HepG2 (cell line): ENCODE data around the gene SNAPC4. TPM values are rescaled to one million over a fixed set of nuclear protein-coding genes. Genes with fewer than 3 reads are reported as not detected.

Experiments
- HIVEP1 ChIP-seq: sonication (generic); formaldehyde crosslinking; IDR thresholded peaks from 2 replicates; pipeline ENCODE4 v1.4.0; 2020; ENCODE audit warnings: mild to moderate bottlenecking, missing genetic modification reagents
- KLF15 ChIP-seq: sonication (generic); formaldehyde crosslinking; IDR thresholded peaks from 2 replicates; pipeline ENCODE4 v1.8.1; 2023; ENCODE audit warnings: borderline replicate concordance, mild to moderate bottlenecking, inconsistent platforms, missing genetic modification reagents, mixed read lengths
- KLF9 ChIP-seq: IDR thresholded peaks from 2 replicates; pipeline ENCODE4 v1.6.1; 2016; ENCODE audit warnings: low read depth
- MAZ ChIP-seq, 2 experiments: sonication (generic) in 1 of 2; formaldehyde crosslinking in 1 of 2; IDR thresholded peaks; 2 replicates each; pipeline versions ENCODE4 v1.5.0 to v1.6.1; 2012 to 2020; ENCODE audit warnings: low read depth in 2 of 2, mild to moderate bottlenecking in 2 of 2, borderline replicate concordance in 1 of 2, improper control_type of control experiment in 1 of 2, low read length in 1 of 2, missing genetic modification reagents in 1 of 2, moderate library complexity in 1 of 2
- MIER2 ChIP-seq: IDR thresholded peaks from 2 replicates; pipeline ENCODE4 v1.6.1; 2016; ENCODE audit warnings: missing biosample characterization, missing genetic modification reagents
- PHF5A ChIP-seq: IDR thresholded peaks from one replicate; pipeline ENCODE4 v1.6.1; 2018; ENCODE audit warnings: low read depth, missing genetic modification reagents; ENCODE audit not compliant: unreplicated experiment
- POLR2A ChIP-seq, 2 experiments: IDR thresholded peaks; 2 replicates each; pipeline ENCODE4 v1.6.1; 2011; ENCODE audit warnings: low read depth in 2 of 2, low read length in 2 of 2, mild to moderate bottlenecking in 1 of 2, moderate library complexity in 1 of 2; ENCODE audit not compliant: insufficient read depth in 1 of 2
- RFX3 ChIP-seq: IDR thresholded peaks from 2 replicates; pipeline ENCODE4 v1.6.1; 2016; ENCODE audit warnings: missing biosample characterization, missing genetic modification reagents
- TOPORS ChIP-seq: sonication (generic); formaldehyde crosslinking; IDR thresholded peaks from 2 replicates; pipeline ENCODE4 v1.8.0; 2023; ENCODE audit warnings: mild to moderate bottlenecking, missing genetic modification reagents
- ZBTB1 ChIP-seq: sonication (generic); formaldehyde crosslinking; IDR thresholded peaks from 2 replicates; pipeline ENCODE4 v1.4.0; 2020; ENCODE audit warnings: missing genetic modification reagents, borderline replicate concordance
- ZBTB39 ChIP-seq: sonication (generic); formaldehyde crosslinking; IDR thresholded peaks from 2 replicates; pipeline ENCODE4 v1.5.0; 2020; ENCODE audit warnings: missing genetic modification reagents
- ZFYVE20 ChIP-seq: sonication (generic); formaldehyde crosslinking; IDR thresholded peaks from 2 replicates; pipeline ENCODE4 v1.8.0; 2023; ENCODE audit warnings: low read depth, mild to moderate bottlenecking, moderate library complexity, missing genetic modification reagents, borderline replicate concordance
- ZMAT3 ChIP-seq: sonication (generic); formaldehyde crosslinking; conservative IDR thresholded peaks from 2 replicates; pipeline ENCODE4 v1.7.0; 2021; ENCODE audit warnings: missing genetic modification reagents
- ZNF263 ChIP-seq: sonication (generic); formaldehyde crosslinking; IDR thresholded peaks from 2 replicates; pipeline ENCODE4 v1.4.0; 2020; ENCODE audit warnings: missing genetic modification reagents
- ZNF275 ChIP-seq: sonication (generic); formaldehyde crosslinking; IDR thresholded peaks from 2 replicates; pipeline ENCODE4 v1.8.0; 2022; ENCODE audit warnings: missing genetic modification reagents, mild to moderate bottlenecking, inconsistent platforms, borderline replicate concordance
- ZNF33B ChIP-seq: sonication (generic); formaldehyde crosslinking; IDR thresholded peaks from 2 replicates; pipeline ENCODE4 v1.5.1; 2020; ENCODE audit warnings: mild to moderate bottlenecking, missing genetic modification reagents
- ZNF615 ChIP-seq: sonication (generic); formaldehyde crosslinking; IDR thresholded peaks from 2 replicates; pipeline ENCODE4 v1.5.0; 2020; ENCODE audit warnings: mild to moderate bottlenecking, missing genetic modification reagents, borderline replicate concordance
- ZNF674 ChIP-seq: sonication (generic); formaldehyde crosslinking; IDR thresholded peaks from 2 replicates; pipeline ENCODE4 v1.5.0; 2020; ENCODE audit warnings: low read depth, mild to moderate bottlenecking, missing genetic modification reagents
- ZNF766 ChIP-seq: sonication (generic); formaldehyde crosslinking; IDR thresholded peaks from 2 replicates; pipeline ENCODE4 v1.5.0; 2020; ENCODE audit warnings: missing genetic modification reagents, borderline replicate concordance
- ZNF776 ChIP-seq: sonication (generic); formaldehyde crosslinking; IDR thresholded peaks from 2 replicates; pipeline ENCODE4 v1.4.0; 2020; ENCODE audit warnings: mild to moderate bottlenecking, missing genetic modification reagents
- polyA plus RNA-seq, 8 experiments: library from polyadenylated mRNA; depleted of rRNA in 3 of 8; stranded (reverse) in 7 of 8; unstranded in 1 of 8; fragments of >200 nt; fragmentation: Illumina TruSeq in 4 of 8; extraction: Trizol in 4 of 8; gene quantifications; 2 replicates each; pipeline versions ENCODE4 v1.2.1 to v1.2.3, GENCODE V29; 2011 to 2016; ENCODE audit warnings: low read depth in 4 of 8, missing spikeins in 1 of 8, mixed read lengths in 1 of 8; ENCODE audit not compliant: insufficient read depth in 1 of 8
- total RNA-seq, 5 experiments: library from RNA; depleted of rRNA; stranded (reverse); fragments of >200 nt; fragmentation: Illumina TruSeq; extraction: Trizol; gene quantifications; 2 replicates each; pipeline ENCODE4 v1.2.3, GENCODE V29; 2016; ENCODE audit warnings: low read depth in 1 of 5
- TF ChIP-seq, protein P1 (sequence below): sonication (generic); formaldehyde crosslinking; IDR thresholded peaks from 2 replicates; pipeline ENCODE4 v1.5.0; 2020; ENCODE audit warnings: mild to moderate bottlenecking, missing genetic modification reagents
- TF ChIP-seq, protein P2 (sequence below): sonication (generic); formaldehyde crosslinking; IDR thresholded peaks from 2 replicates; pipeline ENCODE4 v1.8.1; 2023; ENCODE audit warnings: mild to moderate bottlenecking, moderate library complexity, missing genetic modification reagents
- TF ChIP-seq, protein P3 (sequence below): sonication (generic); formaldehyde crosslinking; IDR thresholded peaks from 2 replicates; pipeline ENCODE4 v1.4.0; 2020; ENCODE audit warnings: missing genetic modification reagents, mild to moderate bottlenecking, borderline replicate concordance

Gene SNAPC4
- total and polyA plus RNA-seq, 2 of the 13 experiments (the other 11 are each of a cell fraction or from before 2014, with no cell fraction given), result 2.0 to 6.0 TPM

DNA sequence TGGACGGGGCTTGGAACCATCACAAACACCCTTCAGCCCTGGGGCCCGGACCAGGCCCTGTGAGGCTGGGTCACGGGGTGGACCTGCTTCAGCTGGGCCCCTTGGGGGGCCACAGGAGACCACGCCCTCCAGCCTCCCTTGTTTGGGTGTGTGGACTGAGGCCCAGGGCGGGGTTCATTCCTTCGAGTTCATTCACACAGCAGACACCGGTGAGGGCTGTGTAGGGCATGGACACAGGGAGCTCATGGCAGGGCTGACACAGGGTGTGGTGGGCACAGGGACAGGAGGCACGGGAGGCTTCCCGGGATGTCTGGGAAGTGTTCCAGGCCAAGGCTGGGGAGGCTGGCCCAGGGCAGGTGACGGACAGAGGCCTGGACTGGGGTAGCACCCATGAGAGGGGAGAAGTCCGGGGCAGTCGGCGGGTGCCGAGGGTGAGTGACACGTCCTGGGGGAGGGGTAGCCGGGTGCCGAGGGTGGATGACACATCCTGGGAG is 45.3 kb downstream of the SNAPC4 start (continued):
- TF ChIP-seq, protein P1, sequence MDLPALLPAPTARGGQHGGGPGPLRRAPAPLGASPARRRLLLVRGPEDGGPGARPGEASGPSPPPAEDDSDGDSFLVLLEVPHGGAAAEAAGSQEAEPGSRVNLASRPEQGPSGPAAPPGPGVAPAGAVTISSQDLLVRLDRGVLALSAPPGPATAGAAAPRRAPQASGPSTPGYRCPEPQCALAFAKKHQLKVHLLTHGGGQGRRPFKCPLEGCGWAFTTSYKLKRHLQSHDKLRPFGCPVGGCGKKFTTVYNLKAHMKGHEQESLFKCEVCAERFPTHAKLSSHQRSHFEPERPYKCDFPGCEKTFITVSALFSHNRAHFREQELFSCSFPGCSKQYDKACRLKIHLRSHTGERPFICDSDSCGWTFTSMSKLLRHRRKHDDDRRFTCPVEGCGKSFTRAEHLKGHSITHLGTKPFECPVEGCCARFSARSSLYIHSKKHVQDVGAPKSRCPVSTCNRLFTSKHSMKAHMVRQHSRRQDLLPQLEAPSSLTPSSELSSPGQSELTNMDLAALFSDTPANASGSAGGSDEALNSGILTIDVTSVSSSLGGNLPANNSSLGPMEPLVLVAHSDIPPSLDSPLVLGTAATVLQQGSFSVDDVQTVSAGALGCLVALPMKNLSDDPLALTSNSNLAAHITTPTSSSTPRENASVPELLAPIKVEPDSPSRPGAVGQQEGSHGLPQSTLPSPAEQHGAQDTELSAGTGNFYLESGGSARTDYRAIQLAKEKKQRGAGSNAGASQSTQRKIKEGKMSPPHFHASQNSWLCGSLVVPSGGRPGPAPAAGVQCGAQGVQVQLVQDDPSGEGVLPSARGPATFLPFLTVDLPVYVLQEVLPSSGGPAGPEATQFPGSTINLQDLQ (CRISPR knock-in tag), result no peak
- no peak for TF ChIP-seq ZNF263
- TF ChIP-seq ZMAT3 (CRISPR knock-in tag), result no peak
- TF ChIP-seq, protein P2, sequence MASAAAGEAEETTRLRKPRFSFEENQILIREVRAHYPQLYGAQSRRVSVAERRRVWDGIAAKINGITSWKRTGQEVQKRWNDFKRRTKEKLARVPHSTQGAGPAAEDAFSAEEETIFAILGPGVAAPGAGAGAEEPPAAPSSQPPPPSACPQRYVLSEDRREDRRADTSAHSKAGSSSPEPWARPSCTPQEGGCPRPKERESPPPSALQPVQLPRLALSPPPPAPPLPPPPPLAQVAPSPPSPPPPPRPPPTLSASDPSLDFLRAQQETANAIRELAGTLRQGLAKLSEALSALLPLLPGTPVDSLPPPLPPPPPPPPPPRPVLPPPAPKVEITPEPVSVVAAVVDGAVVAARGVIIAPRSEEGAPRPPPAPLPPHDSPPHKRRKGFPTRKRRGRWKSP (CRISPR knock-in tag), result no peak
- TF ChIP-seq TOPORS, result no peak
- no peak for TF ChIP-seq KLF15 (CRISPR knock-in tag)
- TF ChIP-seq POLR2A (IDR thresholded peaks at IDR 0.05; ENCODE audit: insufficient read depth in 1 of 2, low read depth in 2 of 2, low read length in 2 of 2), result no peak
- TF ChIP-seq ZNF674 (CRISPR knock-in tag), result no peak
- no peak for TF ChIP-seq ZBTB1
- TF ChIP-seq ZNF766, result no peak
- no peak for TF ChIP-seq RFX3
- no peak for TF ChIP-seq ZNF615 (CRISPR knock-in tag)
- no peak for TF ChIP-seq MAZ (IDR thresholded peaks at IDR 0.05; ENCODE audit: borderline replicate concordance, low read depth, low read length)
- TF ChIP-seq MAZ (CRISPR knock-in tag; IDR thresholded peaks at IDR 0.05; ENCODE audit: low read depth), result no peak
- TF ChIP-seq ZNF275, result no peak
- TF ChIP-seq ZNF776 (CRISPR knock-in tag), result no peak
- TF ChIP-seq MIER2, result no peak
- no peak for TF ChIP-seq ZNF33B (CRISPR knock-in tag)
- no peak for TF ChIP-seq HIVEP1
- no peak for TF ChIP-seq PHF5A (CRISPR knock-in tag)
- TF ChIP-seq ZFYVE20, result no peak
- TF ChIP-seq KLF9, result no peak
- no peak for TF ChIP-seq ZBTB39 (CRISPR knock-in tag)
- TF ChIP-seq, protein P3, sequence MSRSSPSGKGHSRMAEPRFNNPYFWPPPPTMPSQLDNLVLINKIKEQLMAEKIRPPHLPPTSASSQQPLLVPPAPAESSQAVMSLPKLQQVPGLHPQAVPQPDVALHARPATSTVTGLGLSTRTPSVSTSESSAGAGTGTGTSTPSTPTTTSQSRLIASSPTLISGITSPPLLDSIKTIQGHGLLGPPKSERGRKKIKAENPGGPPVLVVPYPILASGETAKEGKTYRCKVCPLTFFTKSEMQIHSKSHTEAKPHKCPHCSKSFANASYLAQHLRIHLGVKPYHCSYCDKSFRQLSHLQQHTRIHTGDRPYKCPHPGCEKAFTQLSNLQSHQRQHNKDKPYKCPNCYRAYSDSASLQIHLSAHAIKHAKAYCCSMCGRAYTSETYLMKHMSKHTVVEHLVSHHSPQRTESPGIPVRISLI (CRISPR knock-in tag), result no peak
